GM12864 (cell line): ENCODE measurements around the gene PGGHG.

Source experiments
- DNase-seq: peaks from one replicate; pipeline ENCODE4 v3.0.0-alpha.2; 2011; ENCODE audit warnings: low read depth
- H3K4me3 ChIP-seq: 2 replicates; pipeline ENCODE4 v1.5.1; 2011; ENCODE audit warnings: mild to moderate bottlenecking, low read depth, low read length, control low read depth
- TF ChIP-seq, protein P1 (sequence below): IDR thresholded peaks from 2 replicates; pipeline ENCODE4 v1.5.1; 2011; ENCODE audit warnings: low read depth, mild to moderate bottlenecking, moderate library complexity, low read length, control low read depth, inconsistent platforms; ENCODE audit errors: missing control alignments

Gene PGGHG

DNA sequence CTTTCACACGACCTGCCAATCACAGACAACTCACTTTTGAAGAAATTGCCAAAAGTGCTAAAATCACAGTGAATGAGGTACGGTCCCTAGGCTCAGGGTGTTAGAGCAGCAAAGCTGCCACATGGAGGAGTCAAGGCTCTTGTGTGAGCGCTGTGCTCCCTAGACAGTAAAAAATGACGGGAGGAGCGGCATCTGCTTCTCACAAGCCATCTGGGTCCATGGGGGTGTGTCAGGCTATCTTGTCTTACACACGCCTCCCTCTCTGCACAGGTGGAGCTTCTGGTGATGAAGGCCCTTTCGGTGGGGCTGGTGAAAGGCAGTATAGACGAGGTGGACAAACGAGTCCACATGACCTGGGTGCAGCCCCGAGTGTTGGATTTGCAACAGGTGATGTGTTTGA is 37.4 kb upstream of the PGGHG start:
- TF ChIP-seq, protein P1, sequence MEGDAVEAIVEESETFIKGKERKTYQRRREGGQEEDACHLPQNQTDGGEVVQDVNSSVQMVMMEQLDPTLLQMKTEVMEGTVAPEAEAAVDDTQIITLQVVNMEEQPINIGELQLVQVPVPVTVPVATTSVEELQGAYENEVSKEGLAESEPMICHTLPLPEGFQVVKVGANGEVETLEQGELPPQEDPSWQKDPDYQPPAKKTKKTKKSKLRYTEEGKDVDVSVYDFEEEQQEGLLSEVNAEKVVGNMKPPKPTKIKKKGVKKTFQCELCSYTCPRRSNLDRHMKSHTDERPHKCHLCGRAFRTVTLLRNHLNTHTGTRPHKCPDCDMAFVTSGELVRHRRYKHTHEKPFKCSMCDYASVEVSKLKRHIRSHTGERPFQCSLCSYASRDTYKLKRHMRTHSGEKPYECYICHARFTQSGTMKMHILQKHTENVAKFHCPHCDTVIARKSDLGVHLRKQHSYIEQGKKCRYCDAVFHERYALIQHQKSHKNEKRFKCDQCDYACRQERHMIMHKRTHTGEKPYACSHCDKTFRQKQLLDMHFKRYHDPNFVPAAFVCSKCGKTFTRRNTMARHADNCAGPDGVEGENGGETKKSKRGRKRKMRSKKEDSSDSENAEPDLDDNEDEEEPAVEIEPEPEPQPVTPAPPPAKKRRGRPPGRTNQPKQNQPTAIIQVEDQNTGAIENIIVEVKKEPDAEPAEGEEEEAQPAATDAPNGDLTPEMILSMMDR = no peak
- no peak for DNase-seq
- no peak overlapping the region for H3K4me3 ChIP-seq

DNA sequence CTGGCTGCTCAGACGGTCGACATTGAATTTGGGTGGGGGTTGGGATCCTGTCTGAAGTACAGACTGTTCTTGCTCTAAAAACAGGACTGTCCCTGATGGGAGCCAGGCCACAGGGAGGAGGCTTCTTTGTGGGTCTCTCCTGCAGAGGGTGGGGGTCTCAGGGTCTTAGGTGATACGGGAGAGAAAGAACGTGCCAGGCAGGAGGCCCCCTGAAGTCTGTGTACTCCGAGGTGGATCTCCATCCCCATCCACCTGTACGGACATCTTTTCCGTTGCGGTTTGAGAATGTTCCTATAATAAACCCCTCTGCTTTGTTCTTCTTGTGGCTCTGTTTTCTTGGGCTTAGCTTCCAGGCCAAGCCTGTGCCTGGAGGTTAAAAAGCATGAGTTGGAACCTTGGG is 36.3 kb upstream of the PGGHG start:
- no peak overlapping the region for H3K4me3 ChIP-seq
- TF ChIP-seq, protein P1 = no peak
- no peak for DNase-seq

DNA sequence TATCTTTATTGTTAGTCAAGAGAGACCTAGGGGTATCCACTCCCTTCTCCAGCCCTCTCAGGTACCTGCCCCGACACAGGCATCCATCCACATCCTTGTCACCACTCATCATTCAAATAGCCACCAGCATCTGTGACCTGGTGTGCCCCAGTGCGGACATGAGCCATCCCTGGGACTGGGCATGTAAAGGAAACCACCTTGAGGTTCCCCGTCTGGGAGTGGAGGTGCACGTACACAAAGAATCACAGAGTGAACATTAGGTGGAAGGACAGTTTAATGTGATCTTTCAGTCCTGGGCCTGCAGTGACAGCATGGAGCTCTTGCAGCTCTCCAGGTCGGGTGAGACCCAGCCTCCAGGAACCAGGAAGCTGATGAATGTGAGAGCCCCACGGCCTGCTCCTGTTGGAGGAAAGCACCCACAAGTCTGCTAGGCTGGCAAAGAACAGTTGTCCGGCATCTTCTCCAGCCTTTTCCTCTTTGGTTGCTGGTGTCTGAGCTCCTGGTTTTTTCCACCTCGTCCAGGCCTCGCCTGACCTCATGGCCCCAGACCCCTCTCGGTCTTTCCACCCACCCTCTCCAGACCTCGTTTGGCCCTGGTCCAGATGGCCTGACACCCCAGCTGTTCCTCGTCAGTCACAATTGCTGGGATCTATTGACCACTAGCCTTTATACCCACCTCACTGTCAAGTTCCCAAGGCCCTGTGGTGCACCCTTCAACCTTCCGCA is 35.6 kb upstream of the PGGHG start:
- H3K4me3 ChIP-seq = no peak overlapping the region
- no peak for DNase-seq
- TF ChIP-seq, protein P1 = no peak

DNA sequence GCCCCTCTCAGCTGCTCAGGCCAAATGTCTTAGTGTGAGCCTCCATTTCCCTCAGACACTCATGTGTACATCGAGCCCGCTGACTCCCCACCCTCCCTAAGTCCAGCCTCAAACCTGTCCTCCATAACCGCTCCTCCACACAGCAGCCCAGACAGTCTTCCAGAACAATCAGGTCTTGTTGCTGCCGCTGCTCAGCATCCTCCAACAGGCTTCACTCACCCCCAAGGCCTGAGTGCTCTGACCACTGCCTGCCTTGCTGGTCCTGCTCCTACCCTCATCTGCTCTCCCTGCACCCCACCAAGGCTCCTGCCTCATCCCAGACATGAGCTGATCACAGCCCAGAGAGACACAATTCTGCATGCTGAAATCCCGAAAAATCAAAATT is 35.0 kb upstream of the PGGHG start:
- no peak overlapping the region for H3K4me3 ChIP-seq
- DNase-seq = no peak
- TF ChIP-seq, protein P1 = no peak

DNA sequence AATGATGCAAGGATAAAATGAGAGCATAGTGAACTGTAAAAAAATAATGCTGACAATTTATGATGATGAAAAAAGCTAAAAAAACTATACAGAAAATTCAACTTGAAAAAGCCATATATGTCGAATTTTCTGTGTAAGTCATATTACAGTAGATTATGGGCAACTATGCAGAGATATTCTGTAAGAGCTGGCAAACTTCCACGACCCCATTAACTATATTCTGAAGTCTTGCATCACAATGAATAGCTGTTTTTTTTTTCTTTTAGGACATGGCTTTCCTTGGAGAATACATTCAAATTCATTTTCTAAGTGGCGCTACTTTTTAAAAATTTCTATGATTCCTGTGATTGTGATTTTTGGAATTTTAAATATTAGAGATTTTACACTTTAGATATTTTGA is 33.8 kb upstream of the PGGHG start:
- no peak overlapping the region for H3K4me3 ChIP-seq
- DNase-seq = no peak
- TF ChIP-seq, protein P1 = no peak

DNA sequence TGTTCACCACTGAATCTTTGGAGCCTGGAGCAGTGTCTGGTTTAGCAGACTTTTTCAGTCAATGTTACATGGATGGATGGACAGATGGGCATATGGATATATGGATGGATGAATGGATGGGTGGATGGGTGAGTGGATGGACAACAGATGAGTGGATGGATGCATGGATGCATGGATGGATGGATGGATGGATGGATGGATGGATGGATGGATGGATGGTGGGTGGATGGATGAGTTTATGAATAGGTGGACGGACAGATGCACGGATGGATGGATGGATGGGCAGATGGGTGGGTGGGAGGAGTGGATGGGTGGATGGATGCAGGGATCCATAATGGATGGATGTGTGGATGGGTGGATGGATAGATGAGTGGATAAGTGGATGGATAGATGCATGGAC is 33.1 kb upstream of the PGGHG start:
- DNase-seq = no peak

More for the DNA sequence above, 33.1 kb upstream of the PGGHG start:
- no peak overlapping the region for H3K4me3 ChIP-seq
- TF ChIP-seq, protein P1 = no peak
